ENCODE results near the gene LDLRAD1.
A peak's percentile ranks its signal among the peaks of the same experiment; 100 is the strongest.
"Not testable (repeated sequence)": the region's sequence is repeated elsewhere in the genome, so short reads cannot be mapped to it uniquely, and the experiment has no call there.

Gene LDLRAD1

DNA sequence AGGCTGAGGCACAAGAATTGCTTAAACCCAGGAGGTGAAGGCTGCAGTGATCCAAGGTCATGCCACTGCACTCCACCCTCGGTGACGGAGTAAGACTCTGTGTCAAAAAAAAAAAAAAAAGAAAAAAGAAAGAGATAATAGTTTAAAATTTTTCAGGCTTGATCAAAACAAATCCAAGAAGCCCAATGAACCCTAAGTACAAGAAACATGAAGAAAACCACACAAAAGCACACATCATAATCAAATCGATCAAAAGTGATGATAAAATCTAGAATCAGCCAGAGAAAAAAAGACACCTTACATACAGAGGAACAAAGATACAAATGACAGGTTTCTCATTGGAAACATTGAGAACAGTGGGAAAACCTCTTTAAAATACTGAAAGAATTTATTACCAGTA is 31.5 kb downstream of the LDLRAD1 start:
- Mint-ChIP-seq H3K4me3 (no peak overlapping the region), H3K36me3 (ENCODE audit: low read depth) (no peaks in the 10 kb centered on the region), H3K27ac (no peak overlapping the region), H3K4me1 (ENCODE audit: low read depth) (peaks cover 8% of the 10 kb centered on the region), H3K27me3 (no peaks in the 10 kb centered on the region), H3K9me3 (no peaks in the 10 kb centered on the region)

DNA sequence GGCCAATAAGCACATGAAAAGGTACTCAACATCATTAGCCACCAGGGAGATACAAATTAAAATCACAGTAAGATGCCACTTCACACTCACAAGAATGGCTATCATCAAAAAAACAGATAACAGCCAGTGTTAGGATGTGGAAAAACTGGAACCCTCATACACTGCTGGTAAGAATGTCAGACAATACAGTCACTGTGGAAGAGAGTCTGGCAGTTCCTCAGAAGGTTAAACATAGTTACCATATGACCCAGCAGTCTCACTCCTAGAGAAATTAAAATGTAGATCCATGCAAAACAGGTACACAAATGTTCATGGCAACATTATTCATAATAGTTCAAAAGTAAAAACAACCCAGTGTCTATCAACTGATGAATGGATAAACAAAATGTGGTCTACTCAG is 33.3 kb downstream of the LDLRAD1 start:
- Mint-ChIP-seq H3K4me1 (ENCODE audit: low read depth) (peaks cover 8% of the 10 kb centered on the region), H3K36me3 (ENCODE audit: low read depth) (no peaks in the 10 kb centered on the region), H3K9me3 (no peaks in the 10 kb centered on the region), H3K27me3 (no peaks in the 10 kb centered on the region), H3K27ac (no peak overlapping the region), H3K4me3 (no peak overlapping the region)

DNA sequence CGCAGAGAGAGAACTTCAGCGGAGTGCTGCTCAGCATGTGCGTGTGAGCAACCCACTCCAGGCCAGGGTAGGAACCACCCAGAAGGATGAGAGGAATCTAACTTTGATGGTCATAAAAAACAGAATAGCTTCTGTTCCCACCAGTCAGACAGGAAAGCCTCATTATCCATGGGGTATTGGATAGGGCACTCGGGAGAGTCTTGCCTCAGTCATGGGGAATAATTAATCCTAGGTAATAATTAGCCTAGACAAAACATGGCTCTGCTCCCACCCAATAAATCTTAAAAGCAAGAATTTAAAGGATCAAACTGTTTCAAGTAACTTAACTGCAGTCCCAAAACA is 35.3 kb downstream of the LDLRAD1 start:
- Mint-ChIP-seq H3K4me3 (no peak overlapping the region), H3K4me1 (ENCODE audit: low read depth) (peaks cover 4% of the 10 kb centered on the region), H3K27me3 (no peaks in the 10 kb centered on the region), H3K36me3 (ENCODE audit: low read depth) (no peaks in the 10 kb centered on the region), H3K27ac (no peak overlapping the region), H3K9me3 (no peaks in the 10 kb centered on the region)

GRCh38 chr1:53982034-53982762 is 35.8 kb downstream of the LDLRAD1 start:
- H3K27ac Mint-ChIP-seq: no peak overlapping the region
- no peaks in the 10 kb centered on the region for H3K9me3 Mint-ChIP-seq
- peaks cover 3% of the 10 kb centered on the region for H3K4me1 Mint-ChIP-seq (ENCODE audit: low read depth)
- no peaks in the 10 kb centered on the region for H3K27me3 Mint-ChIP-seq
- H3K4me3 Mint-ChIP-seq: no peak overlapping the region
- no peaks in the 10 kb centered on the region for H3K36me3 Mint-ChIP-seq (ENCODE audit: low read depth)

DNA sequence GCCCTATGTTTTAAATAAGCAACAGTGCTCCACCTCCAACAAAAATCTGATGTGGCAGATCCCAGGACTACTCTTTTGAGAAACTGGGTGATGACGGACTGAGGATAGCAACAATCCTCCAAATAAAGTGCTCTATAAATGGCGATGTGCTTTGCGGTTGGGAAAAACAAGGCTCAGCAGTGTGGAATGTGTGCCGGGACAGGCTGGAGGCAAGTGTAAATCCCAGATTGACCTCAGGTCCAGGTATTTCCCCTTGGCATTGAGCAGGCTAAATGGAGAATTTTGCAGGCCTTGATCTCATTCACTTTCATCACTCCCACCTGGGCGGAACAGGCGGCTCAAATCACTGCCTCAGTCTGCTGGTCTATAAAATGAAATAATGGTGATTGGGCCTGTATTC is 36.8 kb downstream of the LDLRAD1 start:
- H3K36me3 Mint-ChIP-seq (ENCODE audit: low read depth): no peaks in the 10 kb centered on the region
- no peak overlapping the region for H3K4me3 Mint-ChIP-seq
- H3K27ac Mint-ChIP-seq: no peak overlapping the region

DNA sequence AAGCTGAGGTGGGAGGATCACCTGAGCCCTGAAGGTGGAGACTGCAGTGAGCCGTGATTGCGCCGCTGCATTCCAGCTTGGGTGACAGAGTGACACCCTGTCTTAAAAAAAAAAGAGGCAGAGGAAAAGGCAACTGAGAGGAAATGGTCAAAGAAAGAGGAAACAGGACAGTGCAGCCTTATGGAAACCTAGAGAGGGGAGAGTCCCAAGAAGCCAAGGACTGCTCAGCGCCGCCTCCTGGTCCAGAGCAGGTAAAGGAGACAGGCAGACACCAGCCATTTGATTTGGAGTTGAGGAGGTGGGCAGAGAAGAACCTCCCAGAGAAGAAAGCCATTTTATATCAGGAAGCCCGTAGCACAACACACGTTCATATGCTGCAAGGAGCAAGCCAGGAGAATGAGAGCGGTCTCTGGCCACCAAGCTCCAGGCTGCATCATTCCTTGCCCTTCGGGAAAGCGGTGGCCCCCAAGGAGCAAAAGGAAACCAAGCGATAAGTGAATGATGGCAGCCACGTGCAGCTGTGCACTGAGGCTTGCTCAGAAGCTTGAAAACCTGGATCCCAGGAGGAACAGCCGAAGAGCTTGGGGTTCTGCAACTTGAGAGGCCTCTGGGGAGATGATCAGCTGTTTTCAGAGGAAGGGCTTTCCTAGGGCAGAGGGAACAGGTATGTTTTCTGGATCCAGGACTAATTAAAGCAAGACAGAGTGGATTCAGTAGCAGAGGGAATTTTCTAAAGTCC is 38.1 kb downstream of the LDLRAD1 start:
- H3K4me3 Mint-ChIP-seq: no peak overlapping the region

More for the DNA sequence above, 36.8 kb downstream of the LDLRAD1 start:
- H3K9me3 Mint-ChIP-seq: no peaks in the 10 kb centered on the region
- peaks cover 3% of the 10 kb centered on the region for H3K4me1 Mint-ChIP-seq (ENCODE audit: low read depth)
- H3K27me3 Mint-ChIP-seq: no peaks in the 10 kb centered on the region

GRCh38 chr1:53975861-53976260 is 42.1 kb downstream of the LDLRAD1 start:
- Mint-ChIP-seq H3K27me3 (no peaks in the 10 kb centered on the region), H3K9me3 (no peaks in the 10 kb centered on the region), H3K27ac (no peak overlapping the region), H3K4me3 (no peak overlapping the region), H3K4me1 (ENCODE audit: low read depth) (no peaks in the 10 kb centered on the region), H3K36me3 (ENCODE audit: low read depth) (peaks cover 21% of the 10 kb centered on the region)

More for the DNA sequence above, 38.1 kb downstream of the LDLRAD1 start:
- H3K36me3 Mint-ChIP-seq (ENCODE audit: low read depth): peaks cover 5% of the 10 kb centered on the region
- no peak overlapping the region for H3K27ac Mint-ChIP-seq
- no peaks in the 10 kb centered on the region for H3K27me3 Mint-ChIP-seq
- no peaks in the 10 kb centered on the region for H3K4me1 Mint-ChIP-seq (ENCODE audit: low read depth)
- H3K9me3 Mint-ChIP-seq: no peaks in the 10 kb centered on the region

- Mint-ChIP-seq H3K36me3 (ENCODE audit: low read depth) (peaks cover 50% of the 10 kb centered on the region), H3K27me3 (no peaks in the 10 kb centered on the region), H3K4me1 (ENCODE audit: low read depth) (no peaks in the 10 kb centered on the region), H3K27ac (no peak overlapping the region), H3K9me3 (no peaks in the 10 kb centered on the region), H3K4me3 (no peak overlapping the region)
These were observed 46.3 kb downstream of the LDLRAD1 start for GRCh38 chr1:53971718-53972117.

DNA sequence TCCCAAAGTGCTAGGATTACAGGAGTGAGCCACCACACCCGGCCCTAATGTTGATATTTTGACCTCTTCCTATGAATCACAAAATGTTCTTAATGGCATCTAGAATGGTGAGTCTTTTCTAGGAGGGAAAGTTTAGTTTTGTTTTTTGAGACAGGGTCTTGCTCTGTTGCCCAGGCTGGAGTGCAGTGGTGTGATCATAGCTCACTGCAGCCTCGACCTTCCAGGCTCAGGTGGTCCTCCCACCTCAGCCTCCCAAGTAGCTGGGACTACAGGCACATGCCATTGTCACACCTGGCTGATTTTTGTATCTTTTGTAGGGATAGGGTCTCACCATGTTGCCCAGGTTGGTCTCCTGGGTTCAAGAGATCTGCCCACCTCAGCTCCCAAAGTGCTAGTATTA is 48.7 kb downstream of the LDLRAD1 start:
- not testable (repeated sequence) for H3K27me3 Mint-ChIP-seq; H3K4me1 Mint-ChIP-seq (ENCODE audit: low read depth); H3K4me3 Mint-ChIP-seq; H3K9me3 Mint-ChIP-seq; H3K27ac Mint-ChIP-seq
- peaks cover 59% of the 10 kb centered on the region for H3K36me3 Mint-ChIP-seq (ENCODE audit: low read depth)

GRCh38 chr1:53968125-53968513 is 49.9 kb downstream of the LDLRAD1 start:
- H3K27me3 Mint-ChIP-seq: no peaks in the 10 kb centered on the region
- H3K4me3 Mint-ChIP-seq: no peak overlapping the region
- no peak overlapping the region for H3K27ac Mint-ChIP-seq
- H3K4me1 Mint-ChIP-seq (ENCODE audit: low read depth): no peaks in the 10 kb centered on the region
- H3K36me3 Mint-ChIP-seq (ENCODE audit: low read depth): peaks cover 62% of the 10 kb centered on the region
- no peaks in the 10 kb centered on the region for H3K9me3 Mint-ChIP-seq

DNA sequence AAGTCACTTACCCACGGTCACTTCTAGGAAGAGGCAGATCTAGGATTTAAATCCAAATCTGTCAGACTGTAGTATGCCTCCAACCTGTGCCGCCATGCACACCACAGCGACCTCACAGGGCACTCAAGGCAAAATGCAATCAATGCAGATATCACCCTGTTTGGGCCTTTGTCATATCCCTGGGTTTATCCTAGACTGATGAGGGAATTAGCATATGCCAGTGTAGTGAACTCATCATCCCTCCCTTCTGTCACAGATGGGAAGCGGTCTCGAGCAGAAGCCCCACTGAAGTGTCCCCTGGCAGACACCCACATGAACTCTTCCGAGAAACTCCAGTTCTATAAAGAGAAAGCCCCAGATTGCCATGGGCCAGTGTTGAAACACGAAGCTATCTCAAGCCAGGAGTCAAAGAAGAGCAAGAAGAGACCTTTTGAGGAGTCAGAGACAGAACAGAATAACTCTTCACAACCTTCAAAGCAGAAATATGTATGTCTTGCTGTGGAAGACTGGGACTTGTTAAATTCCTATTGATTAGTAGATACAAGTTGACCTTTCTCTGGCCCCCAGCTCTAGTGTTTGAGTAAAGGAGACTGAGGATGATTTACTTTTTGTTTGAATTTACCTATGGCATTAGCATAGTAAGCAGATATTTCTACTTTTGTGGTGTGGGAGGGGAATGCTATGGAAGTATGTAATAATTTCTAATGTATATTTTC is 50.4 kb downstream of the LDLRAD1 start:
- Mint-ChIP-seq H3K27ac (no peak overlapping the region), H3K4me1 (ENCODE audit: low read depth) (no peaks in the 10 kb centered on the region), H3K36me3 (ENCODE audit: low read depth) (peaks cover 62% of the 10 kb centered on the region), H3K27me3 (no peaks in the 10 kb centered on the region), H3K9me3 (no peaks in the 10 kb centered on the region), H3K4me3 (no peak overlapping the region)

- no peak overlapping the region for H3K27ac Mint-ChIP-seq
These were observed 51.2 kb downstream of the LDLRAD1 start for GRCh38 chr1:53966794-53967193.

GRCh38 chr1:53964109-53964508 is 53.9 kb downstream of the LDLRAD1 start:
- H3K27ac Mint-ChIP-seq: peak overlapping the region; percentile 1
- peaks cover 62% of the 10 kb centered on the region for H3K36me3 Mint-ChIP-seq (ENCODE audit: low read depth)

More at GRCh38 chr1:53966794-53967193, 51.2 kb downstream of the LDLRAD1 start:
- no peak overlapping the region for H3K4me3 Mint-ChIP-seq
- no peaks in the 10 kb centered on the region for H3K9me3 Mint-ChIP-seq
- peaks cover 66% of the 10 kb centered on the region for H3K36me3 Mint-ChIP-seq (ENCODE audit: low read depth)
- H3K27me3 Mint-ChIP-seq: no peaks in the 10 kb centered on the region
- H3K4me1 Mint-ChIP-seq (ENCODE audit: low read depth): no peaks in the 10 kb centered on the region

GRCh38 chr1:53963460-53963859 is 54.5 kb downstream of the LDLRAD1 start:
- Mint-ChIP-seq H3K27me3 (no peaks in the 10 kb centered on the region), H3K36me3 (ENCODE audit: low read depth) (peaks cover 58% of the 10 kb centered on the region), H3K4me3 (no peak overlapping the region), H3K9me3 (no peaks in the 10 kb centered on the region), H3K27ac (no peak overlapping the region), H3K4me1 (ENCODE audit: low read depth) (no peaks in the 10 kb centered on the region)

More at GRCh38 chr1:53964109-53964508, 53.9 kb downstream of the LDLRAD1 start:
- no peaks in the 10 kb centered on the region for H3K9me3 Mint-ChIP-seq
- H3K4me1 Mint-ChIP-seq (ENCODE audit: low read depth): no peaks in the 10 kb centered on the region
- no peak overlapping the region for H3K4me3 Mint-ChIP-seq
- no peaks in the 10 kb centered on the region for H3K27me3 Mint-ChIP-seq

- no peak overlapping the region for H3K4me3 Mint-ChIP-seq
- peaks cover 54% of the 10 kb centered on the region for H3K36me3 Mint-ChIP-seq (ENCODE audit: low read depth)
- no peaks in the 10 kb centered on the region for H3K9me3 Mint-ChIP-seq
- H3K27ac Mint-ChIP-seq: no peak overlapping the region
- no peaks in the 10 kb centered on the region for H3K4me1 Mint-ChIP-seq (ENCODE audit: low read depth)
- H3K27me3 Mint-ChIP-seq: no peaks in the 10 kb centered on the region
These were observed 55.6 kb downstream of the LDLRAD1 start for GRCh38 chr1:53962395-53962794.
